Gastrocnemius medialis (tissue), 4 donors: ENCODE results near the gene KMT2B. TPM values are rescaled to one million over a fixed set of nuclear protein-coding genes. Genes with fewer than 3 reads are reported as not detected.

Experiments used
- ATAC-seq, 2 donors: fragments of 150-250 bp; one replicate each; pipeline ENCODE4 v1.9.1; 2016
- DNase-seq, 2 donors: peaks; one replicate each; pipeline ENCODE4 v3.0.0-alpha.2; 2019
- H3K27ac ChIP-seq, 4 donors: fragments of 200-600 bp; sonication (generic); 1 replicate in 1 of 4; 2 replicates in 3 of 4; pipeline ENCODE4 v1.5.1; 2016 to 2018; ENCODE audit warnings: mild to moderate bottlenecking in 2 of 4, moderate library complexity in 1 of 4
- H3K27me3 ChIP-seq, 3 donors: fragments of 200-600 bp; sonication (generic) in 2 of 3; 1 replicate in 1 of 3; 2 replicates in 2 of 3; pipeline versions ENCODE4 v1.5.1 to v1.6.0; 2016 to 2019; ENCODE audit warnings: mild to moderate bottlenecking in 1 of 3, moderate library complexity in 1 of 3
- H3K36me3 ChIP-seq, 2 donors: fragments of 200-600 bp; sonication (generic) in 1 of 2; one replicate each; pipeline ENCODE4 v1.5.1; 2017 to 2018
- H3K4me1 ChIP-seq, 2 donors: fragments of 200-600 bp; sonication (generic) in 1 of 2; one replicate each; pipeline ENCODE4 v1.5.1; 2016 to 2017; ENCODE audit warnings: mild to moderate bottlenecking in 2 of 2
- H3K4me3 ChIP-seq, 4 donors: fragments of 200-600 bp; sonication (generic) in 3 of 4; 1 replicate in 1 of 4; 2 replicates in 3 of 4; pipeline ENCODE4 v1.5.1; 2016 to 2019; ENCODE audit warnings: mild to moderate bottlenecking in 2 of 4
- H3K9me3 ChIP-seq, 3 donors: fragments of 200-600 bp; sonication (generic) in 2 of 3; 1 replicate in 1 of 3; 2 replicates in 2 of 3; pipeline ENCODE4 v1.5.1; 2016 to 2019
- POLR2A ChIP-seq, 2 donors: fragments of 450-650 bp; IDR thresholded peaks; one replicate each; pipeline ENCODE4 v1.6.1; 2017; ENCODE audit warnings: antibody characterized with exemption in 2 of 2, mild to moderate bottlenecking in 2 of 2, moderate library complexity in 2 of 2
- in situ Hi-C, 4 donors: fragments of 200-750 bp; cut with MboI; loops; one replicate each; pipeline versions ENCODE4 v1.15.0 to v1.8.0; 2017; ENCODE audit warnings: low sequenced_read_pairs in 4 of 4
- intact Hi-C: fragments of 100-400 bp; cut with DNase I; formaldehyde crosslinking; loops from one replicate; pipeline ENCODE4 v1.15.1; 2023; ENCODE audit warnings: low total_unique reads
- total RNA-seq, 4 donors: library from RNA; depleted of rRNA; stranded (reverse); fragments of >200 nt; gene quantifications; one replicate each; pipeline versions ENCODE4 v1.1.0 to v1.2.3, GENCODE V29; 2016
- TF ChIP-seq, protein P1 (sequence below), 5 experiments: fragments of 450-650 bp in 3 of 5; fragments of 200-600 bp in 2 of 5; sonication (generic) in 2 of 5; IDR thresholded peaks in 4 of 5; conservative IDR thresholded peaks in 1 of 5; 1 replicate in 4 of 5; 2 replicates in 1 of 5; pipeline ENCODE4 v1.5.1; 2016 to 2019; ENCODE audit warnings: antibody characterized with exemption in 5 of 5, mild to moderate bottlenecking in 3 of 5, moderate library complexity in 3 of 5

The KMT2B gene
- total RNA-seq, 4 donors from 2014 or later, result 9.3 to 39.0 (median 16.8) TPM

DNA sequence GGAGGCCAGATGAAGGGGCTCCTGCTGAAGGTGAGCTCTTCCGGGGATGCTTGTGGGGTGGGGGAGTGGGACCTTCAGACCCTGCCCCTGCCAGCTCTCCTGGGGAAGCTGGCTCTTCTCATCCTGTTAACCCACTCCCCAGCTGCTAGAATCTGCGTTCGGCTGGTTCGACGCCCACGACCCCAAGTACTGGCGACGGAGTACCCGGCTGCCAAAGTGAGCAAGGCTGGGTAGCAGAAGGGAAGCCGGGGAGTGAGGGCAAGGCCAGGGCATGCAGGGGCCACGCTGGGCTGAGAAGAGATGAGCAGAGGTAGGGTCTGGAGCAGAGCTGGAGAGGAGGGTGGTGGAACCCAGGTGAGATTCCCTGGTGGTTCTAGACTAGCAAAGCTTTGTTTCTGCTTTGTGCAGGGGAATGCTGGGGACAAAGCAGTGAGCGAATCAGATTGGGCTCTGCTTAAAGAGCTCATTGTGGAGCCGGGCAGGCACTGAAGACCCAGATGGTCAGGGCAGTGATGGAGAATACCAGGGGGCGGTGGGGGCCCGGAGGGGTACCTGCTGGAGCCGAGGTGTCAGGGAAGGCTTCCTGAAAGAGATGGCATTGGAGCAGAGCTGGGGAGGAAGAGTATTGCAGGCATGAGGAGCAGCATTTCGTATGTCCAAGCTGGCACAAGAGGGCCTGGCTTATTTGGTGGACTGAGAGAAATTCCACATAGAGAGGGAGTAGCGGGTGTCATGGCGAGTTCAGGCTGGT, 10.3 kb downstream of the KMT2B start:
- Histone ChIP-seq H3K27ac (no peak overlapping the region), H3K4me3 (no peak overlapping the region), H3K4me1 (no peaks in the 10 kb centered on the region), H3K9me3 (no peaks in the 10 kb centered on the region), H3K36me3 (peaks cover 9 to 98% of the 10 kb centered on the region in 2 donors), H3K27me3 (no peaks in the 10 kb centered on the region)
- TF ChIP-seq, protein P1, sequence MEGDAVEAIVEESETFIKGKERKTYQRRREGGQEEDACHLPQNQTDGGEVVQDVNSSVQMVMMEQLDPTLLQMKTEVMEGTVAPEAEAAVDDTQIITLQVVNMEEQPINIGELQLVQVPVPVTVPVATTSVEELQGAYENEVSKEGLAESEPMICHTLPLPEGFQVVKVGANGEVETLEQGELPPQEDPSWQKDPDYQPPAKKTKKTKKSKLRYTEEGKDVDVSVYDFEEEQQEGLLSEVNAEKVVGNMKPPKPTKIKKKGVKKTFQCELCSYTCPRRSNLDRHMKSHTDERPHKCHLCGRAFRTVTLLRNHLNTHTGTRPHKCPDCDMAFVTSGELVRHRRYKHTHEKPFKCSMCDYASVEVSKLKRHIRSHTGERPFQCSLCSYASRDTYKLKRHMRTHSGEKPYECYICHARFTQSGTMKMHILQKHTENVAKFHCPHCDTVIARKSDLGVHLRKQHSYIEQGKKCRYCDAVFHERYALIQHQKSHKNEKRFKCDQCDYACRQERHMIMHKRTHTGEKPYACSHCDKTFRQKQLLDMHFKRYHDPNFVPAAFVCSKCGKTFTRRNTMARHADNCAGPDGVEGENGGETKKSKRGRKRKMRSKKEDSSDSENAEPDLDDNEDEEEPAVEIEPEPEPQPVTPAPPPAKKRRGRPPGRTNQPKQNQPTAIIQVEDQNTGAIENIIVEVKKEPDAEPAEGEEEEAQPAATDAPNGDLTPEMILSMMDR (IDR thresholded peaks at IDR 0.05 in 4 of 5, conservative IDR thresholded peaks at IDR 0.05 in 1 of 5), result no peak
- no peak for TF ChIP-seq POLR2A (IDR thresholded peaks at IDR 0.05)
- ATAC-seq, result no peak
- intact Hi-C loops, result no loop called here
- in situ Hi-C loops, result no loop called here
- DNase-seq, result no peak

DNA sequence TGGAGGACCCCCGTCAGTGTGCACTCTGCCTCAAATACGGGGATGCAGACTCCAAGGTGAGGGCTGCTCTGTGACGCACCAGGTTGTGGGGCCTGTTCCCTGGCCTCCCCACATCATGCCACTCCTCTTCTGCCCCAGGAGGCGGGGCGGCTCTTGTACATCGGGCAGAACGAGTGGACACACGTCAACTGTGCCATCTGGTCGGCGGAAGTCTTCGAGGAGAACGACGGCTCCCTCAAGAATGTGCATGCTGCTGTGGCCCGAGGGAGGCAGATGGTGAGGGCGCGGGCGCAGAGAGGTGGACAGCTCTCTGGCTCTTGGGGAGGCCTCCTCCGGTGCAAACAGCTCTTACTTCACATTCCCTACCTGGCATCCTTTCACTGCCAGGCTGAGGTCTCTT, 11.2 kb downstream of the KMT2B start:
- no peak overlapping the region for H3K4me3 ChIP-seq
- no peaks in the 10 kb centered on the region for H3K4me1 ChIP-seq
- H3K27me3 ChIP-seq, result no peaks in the 10 kb centered on the region
- ATAC-seq (no peak), DNase-seq (no peak)
- in situ Hi-C loops, result no loop called here
- no peaks in the 10 kb centered on the region for H3K9me3 ChIP-seq
- TF ChIP-seq, protein P1 (IDR thresholded peaks at IDR 0.05 in 4 of 5, conservative IDR thresholded peaks at IDR 0.05 in 1 of 5), result no peak
- no peak for TF ChIP-seq POLR2A (IDR thresholded peaks at IDR 0.05)
- intact Hi-C loops, result no loop called here
- no peak overlapping the region for H3K27ac ChIP-seq
- peaks cover 4 to 96% of the 10 kb centered on the region in 2 donors for H3K36me3 ChIP-seq

DNA sequence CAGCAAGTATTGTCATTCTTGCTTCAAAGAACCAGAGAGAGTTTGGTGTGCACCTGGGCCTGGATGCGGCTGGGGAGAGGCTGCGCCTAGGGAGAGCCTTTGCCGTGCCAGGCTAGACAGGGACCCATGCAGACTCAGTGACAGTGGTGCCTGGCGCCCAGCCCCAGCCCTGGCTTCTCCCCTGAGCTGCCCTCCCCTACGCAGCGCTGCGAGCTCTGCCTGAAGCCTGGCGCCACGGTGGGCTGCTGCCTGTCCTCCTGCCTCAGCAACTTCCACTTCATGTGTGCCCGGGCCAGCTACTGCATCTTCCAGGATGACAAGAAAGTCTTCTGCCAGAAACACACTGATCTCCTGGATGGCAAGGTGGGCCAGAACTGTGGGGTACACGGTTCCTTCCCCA, 12.0 kb downstream of the KMT2B start:
- Histone ChIP-seq H3K36me3 (peaks cover 4 to 96% of the 10 kb centered on the region in 2 donors), H3K9me3 (no peaks in the 10 kb centered on the region), H3K27ac (no peak overlapping the region), H3K4me1 (no peaks in the 10 kb centered on the region), H3K27me3 (no peaks in the 10 kb centered on the region), H3K4me3 (no peak overlapping the region)
- DNase-seq, result no peak
- TF ChIP-seq POLR2A (IDR thresholded peaks at IDR 0.05), result no peak
- TF ChIP-seq, protein P1 (IDR thresholded peaks at IDR 0.05 in 4 of 5, conservative IDR thresholded peaks at IDR 0.05 in 1 of 5), result no peak
- no peak for ATAC-seq
- in situ Hi-C loops (no loop called here), intact Hi-C loops (no loop called here)

- TF ChIP-seq POLR2A (IDR thresholded peaks at IDR 0.05), result no peak
- TF ChIP-seq, protein P1 (IDR thresholded peaks at IDR 0.05 in 4 of 5, conservative IDR thresholded peaks at IDR 0.05 in 1 of 5), result no peak
- no peak overlapping the region for H3K4me3 ChIP-seq
- in situ Hi-C loops, result no loop called here
- H3K9me3 ChIP-seq, result no peaks in the 10 kb centered on the region
- H3K4me1 ChIP-seq, result no peaks in the 10 kb centered on the region
- H3K27ac ChIP-seq, result no peak overlapping the region
- ATAC-seq (no peak), DNase-seq (no peak)
- intact Hi-C loops, result no loop called here
- no peaks in the 10 kb centered on the region for H3K27me3 ChIP-seq
- peaks cover 4 to 96% of the 10 kb centered on the region in 2 donors for H3K36me3 ChIP-seq
These were observed 12.5 kb downstream of the KMT2B start for GRCh38 chr19:35730326-35730725.
